Measurements from ENCODE around the gene CMTM6.
"Not testable (repeated sequence)": the region's sequence is repeated elsewhere in the genome, so short reads cannot be mapped to it uniquely, and the experiment has no call there.

Gene CMTM6

GRCh38 chr3:32463415-32463814, 39.2 kb downstream of the CMTM6 start:
- DNase-seq = not testable (repeated sequence)

- peak; percentile 56 for DNase-seq
These were observed 40.3 kb downstream of the CMTM6 start for GRCh38 chr3:32462191-32462986.

- peak; percentile 18 for DNase-seq
These were observed 41.7 kb downstream of the CMTM6 start for GRCh38 chr3:32460817-32461496.

- peak; percentile 97 for DNase-seq
These were observed 42.5 kb downstream of the CMTM6 start for GRCh38 chr3:32460031-32460749.

GRCh38 chr3:32459450-32459849, 43.2 kb downstream of the CMTM6 start:
- no peak for DNase-seq

GRCh38 chr3:32457971-32458471, 44.6 kb downstream of the CMTM6 start:
- peak; percentile 89 for DNase-seq

GRCh38 chr3:32456429-32457130, 46.1 kb downstream of the CMTM6 start:
- DNase-seq = no peak

GRCh38 chr3:32455609-32456428, 46.8 kb downstream of the CMTM6 start:
- peak; percentile 56 for DNase-seq

GRCh38 chr3:32454731-32455608, 47.7 kb downstream of the CMTM6 start:
- DNase-seq = no peak

GRCh38 chr3:32454111-32454510, 48.5 kb downstream of the CMTM6 start:
- DNase-seq = no peak

GRCh38 chr3:32453346-32453745, 49.3 kb downstream of the CMTM6 start:
- no peak for DNase-seq

- DNase-seq = no peak
These were observed 50.6 kb downstream of the CMTM6 start for GRCh38 chr3:32452009-32452408.

GRCh38 chr3:32450992-32451659, 51.5 kb downstream of the CMTM6 start:
- no peak for DNase-seq

- DNase-seq = no peak
These were observed 52.2 kb downstream of the CMTM6 start for GRCh38 chr3:32450426-32450825.

GRCh38 chr3:32449691-32450090, 53.0 kb downstream of the CMTM6 start:
- DNase-seq = no peak

GRCh38 chr3:32448686-32449474, 53.8 kb downstream of the CMTM6 start:
- no peak for DNase-seq

GRCh38 chr3:32447865-32448400, 54.7 kb downstream of the CMTM6 start:
- DNase-seq = no peak

GRCh38 chr3:32443478-32443877, 59.2 kb downstream of the CMTM6 start:
- peak; percentile 56 for DNase-seq

- DNase-seq = no peak
These were observed 59.9 kb downstream of the CMTM6 start for GRCh38 chr3:32442766-32443165.
